VCaP (cell line): ENCODE results near the gene FDPS.

Experiments
- H3K27ac ChIP-seq: fragments of 450-650 bp; 2 replicates; pipeline ENCODE4 v1.5.1; 2017
- TF ChIP-seq, protein P1 (sequence below): fragments of 450-650 bp; conservative IDR thresholded peaks from 2 replicates; pipeline ENCODE4 v1.5.1; 2017; ENCODE audit warnings: mild to moderate bottlenecking, moderate library complexity

Gene FDPS

DNA sequence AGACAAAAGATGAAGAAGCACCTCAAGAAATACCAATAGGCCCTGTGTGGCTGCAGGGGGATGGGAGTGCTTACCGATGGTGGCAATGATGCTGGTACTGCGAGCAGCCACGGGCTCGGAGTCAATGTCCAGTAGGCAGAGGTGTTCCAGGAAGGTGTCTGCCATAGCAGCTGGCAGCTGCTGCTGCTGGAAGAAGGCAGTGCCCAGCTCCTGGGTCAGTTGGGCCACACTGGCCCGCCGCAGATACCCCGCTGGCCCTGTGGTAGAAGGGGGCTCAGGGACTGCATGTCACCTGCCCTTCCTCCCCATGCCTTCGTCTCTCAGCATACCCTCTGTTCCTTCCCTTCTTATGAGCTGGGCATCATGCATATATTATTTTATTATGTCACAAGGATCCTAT lies 8.6 kb upstream of the FDPS start:
- H3K27ac ChIP-seq, result no peak overlapping the region

DNA sequence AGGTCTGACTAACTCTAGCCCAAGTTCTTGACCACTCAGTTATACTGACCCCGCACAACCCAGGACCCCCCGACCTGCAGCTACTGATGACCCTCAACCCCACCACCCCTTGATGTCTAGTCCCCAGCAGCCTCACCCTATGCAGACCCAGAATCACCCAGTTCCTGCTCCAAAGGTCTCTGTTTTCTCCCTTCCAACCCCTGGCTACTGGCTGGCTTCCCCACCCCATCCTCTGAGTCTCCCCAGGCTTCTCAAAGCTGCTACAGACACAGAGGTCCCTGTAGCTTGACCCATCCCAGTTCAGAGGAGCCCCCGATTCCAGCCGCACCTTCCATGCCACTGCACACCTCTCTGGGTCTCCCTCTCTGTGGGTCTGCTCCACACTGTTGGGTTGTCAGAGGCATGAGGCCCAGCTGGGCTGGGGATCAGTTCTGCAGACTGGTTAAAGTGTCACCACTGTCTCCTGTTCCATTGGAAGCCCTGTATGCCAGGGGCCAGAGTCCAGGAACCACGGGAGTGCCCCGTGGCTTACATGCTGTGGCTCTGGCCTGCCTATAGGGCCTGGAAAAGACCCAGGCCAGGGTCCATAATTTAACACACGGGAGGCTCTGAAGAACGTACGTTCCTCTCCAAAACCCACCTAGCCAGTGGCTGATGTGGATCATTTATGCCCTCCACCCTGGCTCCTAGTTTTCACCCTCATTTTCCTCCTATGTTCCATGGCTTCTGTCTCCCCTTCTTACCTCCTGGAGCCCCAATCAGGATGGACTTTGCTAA lies 7.9 kb upstream of the FDPS start:
- TF ChIP-seq, protein P1, sequence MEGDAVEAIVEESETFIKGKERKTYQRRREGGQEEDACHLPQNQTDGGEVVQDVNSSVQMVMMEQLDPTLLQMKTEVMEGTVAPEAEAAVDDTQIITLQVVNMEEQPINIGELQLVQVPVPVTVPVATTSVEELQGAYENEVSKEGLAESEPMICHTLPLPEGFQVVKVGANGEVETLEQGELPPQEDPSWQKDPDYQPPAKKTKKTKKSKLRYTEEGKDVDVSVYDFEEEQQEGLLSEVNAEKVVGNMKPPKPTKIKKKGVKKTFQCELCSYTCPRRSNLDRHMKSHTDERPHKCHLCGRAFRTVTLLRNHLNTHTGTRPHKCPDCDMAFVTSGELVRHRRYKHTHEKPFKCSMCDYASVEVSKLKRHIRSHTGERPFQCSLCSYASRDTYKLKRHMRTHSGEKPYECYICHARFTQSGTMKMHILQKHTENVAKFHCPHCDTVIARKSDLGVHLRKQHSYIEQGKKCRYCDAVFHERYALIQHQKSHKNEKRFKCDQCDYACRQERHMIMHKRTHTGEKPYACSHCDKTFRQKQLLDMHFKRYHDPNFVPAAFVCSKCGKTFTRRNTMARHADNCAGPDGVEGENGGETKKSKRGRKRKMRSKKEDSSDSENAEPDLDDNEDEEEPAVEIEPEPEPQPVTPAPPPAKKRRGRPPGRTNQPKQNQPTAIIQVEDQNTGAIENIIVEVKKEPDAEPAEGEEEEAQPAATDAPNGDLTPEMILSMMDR, result no peak
- no peak overlapping the region for H3K27ac ChIP-seq

More for the DNA sequence above, 8.6 kb upstream of the FDPS start:
- TF ChIP-seq, protein P1, result no peak

DNA sequence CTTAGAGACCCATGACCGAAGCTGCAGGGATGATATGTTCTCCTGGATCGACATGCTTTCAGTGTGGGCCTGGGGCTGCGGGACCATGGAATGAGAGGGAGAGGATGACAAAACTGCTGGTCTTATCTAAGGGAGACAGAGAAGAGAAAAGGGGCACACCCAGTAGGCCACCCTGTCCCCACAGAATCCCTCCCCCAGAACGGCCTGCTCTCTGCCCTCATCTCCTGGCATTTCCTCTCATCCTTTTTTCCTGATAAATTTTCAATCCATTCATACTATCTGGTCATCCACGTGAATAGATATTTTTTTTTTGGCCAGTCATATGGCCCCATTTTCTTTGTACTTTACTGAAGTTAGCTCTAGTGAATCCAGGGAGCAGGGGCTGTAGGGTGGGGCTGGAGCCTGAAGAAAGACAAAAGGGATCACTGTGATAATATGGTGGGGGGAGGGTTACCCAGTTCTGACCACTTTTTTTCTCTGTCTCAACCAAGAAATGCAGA lies 7.3 kb upstream of the FDPS start, which contains the start of gene PKLR:
TSS of gene PKLR (minus strand) at position 97 of the 500 bp plus-strand sequence. CDS start at position 54, 43 bp downstream.
- TF ChIP-seq, protein P1, result no peak
- H3K27ac ChIP-seq, result no peak within 1 kb of the TSS

DNA sequence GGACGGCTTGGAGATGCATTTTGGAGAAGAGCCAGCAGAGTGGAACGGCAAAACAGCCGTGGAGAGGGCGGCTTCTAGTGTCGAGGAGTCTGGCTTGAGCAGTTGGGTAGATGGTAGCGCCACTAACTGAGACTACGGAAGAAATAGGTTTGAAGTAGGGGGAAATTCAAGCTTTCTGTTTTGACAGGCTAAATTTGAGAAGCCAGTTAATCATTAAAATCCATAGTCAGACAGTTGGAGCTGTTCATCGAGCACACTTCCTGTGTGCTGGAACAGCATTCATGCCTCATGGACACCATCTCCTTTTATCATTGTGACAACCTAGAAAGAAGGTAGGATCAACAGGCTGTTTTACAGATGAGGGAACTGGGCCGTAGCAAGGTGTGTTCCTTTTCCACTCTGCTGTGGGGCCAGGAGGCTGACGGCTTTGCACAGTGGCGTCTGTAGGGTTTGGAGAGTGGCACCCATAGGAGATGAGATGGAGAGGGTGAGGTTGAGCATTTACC lies 4.1 kb upstream of the FDPS start:
- TF ChIP-seq, protein P1, result no peak
- H3K27ac ChIP-seq, result peak overlapping the region; percentile 14; the same call in 1 of the 2 replicates

DNA sequence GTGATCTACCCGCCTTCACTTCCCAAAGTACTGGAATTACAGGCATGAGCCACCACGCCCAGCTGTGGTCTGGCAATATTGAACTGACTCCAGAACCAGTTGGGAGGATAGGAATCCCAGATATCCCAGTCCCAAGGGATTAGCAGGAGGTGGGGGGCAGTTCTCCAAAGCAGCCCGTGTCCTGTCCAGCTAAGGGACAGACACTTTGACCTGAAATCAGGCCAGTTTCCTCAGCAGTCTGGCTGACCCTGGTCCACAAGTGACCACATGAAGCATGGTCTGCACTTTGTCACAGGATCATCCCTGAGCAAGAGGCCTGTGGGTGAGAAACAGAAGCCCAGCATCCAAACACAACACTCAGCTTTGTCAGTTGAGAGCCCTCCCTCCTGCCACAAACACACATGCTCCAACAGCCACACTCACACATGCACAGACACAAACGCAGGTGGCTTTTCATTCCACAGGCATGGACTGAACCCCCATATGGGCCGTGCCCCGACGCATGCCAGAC lies 2.7 kb upstream of the FDPS start:
- TF ChIP-seq, protein P1, result no peak

DNA sequence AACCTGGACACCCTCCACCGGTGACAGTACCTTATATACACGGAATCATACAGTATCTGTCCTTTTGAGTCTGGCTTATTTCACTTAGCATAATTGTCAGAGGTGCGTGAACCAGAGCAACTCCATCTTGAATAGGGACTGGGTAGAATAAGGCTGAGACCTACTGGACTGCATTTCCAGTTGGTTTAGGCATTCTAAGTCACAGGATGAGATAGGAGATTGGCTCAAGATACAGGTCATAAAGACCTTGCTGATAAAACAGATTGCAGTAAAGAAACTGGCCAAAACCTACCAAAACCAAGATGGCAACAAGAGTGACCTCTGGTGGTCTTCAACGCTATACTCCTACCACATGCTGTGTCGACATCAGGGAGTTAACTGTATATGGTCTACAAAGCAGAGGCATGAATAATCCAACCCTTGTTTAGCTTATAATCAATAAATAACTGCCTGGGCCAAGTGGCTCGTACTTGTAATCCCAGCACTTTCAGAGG lies 1.4 kb upstream of the FDPS start:
- H3K27ac ChIP-seq, result peak overlapping the region; percentile 88
- TF ChIP-seq, protein P1, result no peak

More for the DNA sequence above, 2.7 kb upstream of the FDPS start:
- peak overlapping the region; percentile 88; the same call in 1 of the 2 replicates for H3K27ac ChIP-seq

DNA sequence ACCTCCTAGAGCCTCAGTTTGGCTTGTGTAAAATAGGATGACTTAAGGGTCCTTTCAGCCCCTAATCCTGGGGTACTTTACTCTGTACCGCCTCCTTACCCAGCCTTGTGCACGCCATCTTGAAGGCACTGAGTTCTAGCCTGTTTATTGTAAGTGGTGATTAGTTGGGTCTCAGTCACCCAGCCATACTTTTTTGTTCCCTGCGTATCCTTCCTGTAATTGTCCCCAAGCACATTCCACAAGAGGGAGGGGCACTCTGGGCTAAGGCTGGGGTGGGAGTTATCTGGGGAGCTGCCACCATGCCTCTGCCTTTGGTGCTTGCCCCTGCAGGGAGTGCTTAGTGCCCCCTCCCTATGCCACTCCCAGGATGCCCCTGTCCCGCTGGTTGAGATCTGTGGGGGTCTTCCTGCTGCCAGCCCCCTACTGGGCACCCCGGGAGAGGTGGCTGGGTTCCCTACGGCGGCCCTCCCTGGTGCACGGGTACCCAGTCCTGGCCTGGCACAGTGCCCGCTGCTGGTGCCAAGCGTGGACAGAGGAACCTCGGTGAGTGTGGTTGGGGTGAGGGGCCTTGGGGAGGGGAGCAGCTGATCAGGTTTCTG lies 856 bp downstream of the FDPS start:
- TF ChIP-seq, protein P1, result no peak
- peak overlapping the region; percentile 88 for H3K27ac ChIP-seq
